T-helper 2 cell treated with Interferon-gamma antibody and Interleukin-4, amounts not matched to agents 5 μg/mL and 100 μg/mL, for 36 hours (primary cell): ENCODE data around the gene LNPEP.

ENCODE experiments used
- DNase-seq: peaks from one replicate; pipeline ENCODE4 v3.0.0; 2021; ENCODE audit warnings: low spot score
- H3K27ac Mint-ChIP-seq: one replicate; pipeline ENCODE4 v1.8.0; 2021; ENCODE audit warnings: mild to moderate bottlenecking, mixed read lengths
- H3K27me3 Mint-ChIP-seq: one replicate; pipeline ENCODE4 v1.8.0; 2021; ENCODE audit warnings: low read depth, mixed read lengths
- H3K36me3 Mint-ChIP-seq: one replicate; pipeline ENCODE4 v1.8.0; 2021; ENCODE audit warnings: low read depth, mixed read lengths
- H3K4me1 Mint-ChIP-seq: one replicate; pipeline ENCODE4 v1.8.0; 2021; ENCODE audit warnings: low read depth, mixed read lengths
- H3K4me3 Mint-ChIP-seq: one replicate; pipeline ENCODE4 v1.8.0; 2022; ENCODE audit warnings: mild to moderate bottlenecking, moderate library complexity, mixed read lengths
- H3K9me3 Mint-ChIP-seq: one replicate; pipeline ENCODE4 v1.8.0; 2021; ENCODE audit warnings: mixed read lengths

Gene LNPEP

GRCh38 chr5:96984506-96985192 lies 48.8 kb downstream of the LNPEP start:
- H3K36me3 Mint-ChIP-seq, result peaks cover 64% of the 10 kb centered on the region
- H3K4me3 Mint-ChIP-seq, result no peak overlapping the region
- no peaks in the 10 kb centered on the region for H3K9me3 Mint-ChIP-seq
- no peak overlapping the region for H3K27ac Mint-ChIP-seq
- no peak for DNase-seq
- peaks cover 32% of the 10 kb centered on the region for H3K4me1 Mint-ChIP-seq
- no peaks in the 10 kb centered on the region for H3K27me3 Mint-ChIP-seq

- H3K27ac Mint-ChIP-seq, result peak overlapping the region; percentile 47
- H3K4me1 Mint-ChIP-seq, result peaks cover 35% of the 10 kb centered on the region
Measured at GRCh38 chr5:96986450-96986849, 50.6 kb downstream of the LNPEP start.

GRCh38 chr5:96990102-96990501 lies 54.2 kb downstream of the LNPEP start:
- Mint-ChIP-seq H3K27me3 (no peaks in the 10 kb centered on the region), H3K9me3 (peaks cover 8% of the 10 kb centered on the region), H3K4me3 (no peak overlapping the region), H3K36me3 (peaks cover 78% of the 10 kb centered on the region), H3K4me1 (peaks cover 35% of the 10 kb centered on the region), H3K27ac (no peak overlapping the region)
- no peak for DNase-seq

More at GRCh38 chr5:96986450-96986849, 50.6 kb downstream of the LNPEP start:
- no peak overlapping the region for H3K4me3 Mint-ChIP-seq
- H3K36me3 Mint-ChIP-seq, result peaks cover 68% of the 10 kb centered on the region
- DNase-seq, result no peak
- H3K27me3 Mint-ChIP-seq, result no peaks in the 10 kb centered on the region
- H3K9me3 Mint-ChIP-seq, result peaks cover 5% of the 10 kb centered on the region

GRCh38 chr5:96991708-96992107 lies 55.8 kb downstream of the LNPEP start:
- Mint-ChIP-seq H3K4me1 (peaks cover 30% of the 10 kb centered on the region), H3K27ac (peak overlapping the region; percentile 62), H3K36me3 (peaks cover 72% of the 10 kb centered on the region), H3K9me3 (peaks cover 8% of the 10 kb centered on the region), H3K27me3 (no peaks in the 10 kb centered on the region), H3K4me3 (no peak overlapping the region)
- no peak for DNase-seq

GRCh38 chr5:96993760-96994159 lies 57.9 kb downstream of the LNPEP start:
- Mint-ChIP-seq H3K4me1 (peaks cover 33% of the 10 kb centered on the region), H3K9me3 (peaks cover 8% of the 10 kb centered on the region), H3K4me3 (no peak overlapping the region), H3K36me3 (peaks cover 70% of the 10 kb centered on the region), H3K27ac (no peak overlapping the region), H3K27me3 (no peaks in the 10 kb centered on the region)
- DNase-seq, result no peak

GRCh38 chr5:96994493-96994892 lies 58.6 kb downstream of the LNPEP start:
- peaks cover 73% of the 10 kb centered on the region for H3K36me3 Mint-ChIP-seq
- no peak overlapping the region for H3K4me3 Mint-ChIP-seq
- H3K27ac Mint-ChIP-seq, result no peak overlapping the region
- peaks cover 8% of the 10 kb centered on the region for H3K9me3 Mint-ChIP-seq
- peaks cover 36% of the 10 kb centered on the region for H3K4me1 Mint-ChIP-seq
- no peak for DNase-seq
- no peaks in the 10 kb centered on the region for H3K27me3 Mint-ChIP-seq

DNA sequence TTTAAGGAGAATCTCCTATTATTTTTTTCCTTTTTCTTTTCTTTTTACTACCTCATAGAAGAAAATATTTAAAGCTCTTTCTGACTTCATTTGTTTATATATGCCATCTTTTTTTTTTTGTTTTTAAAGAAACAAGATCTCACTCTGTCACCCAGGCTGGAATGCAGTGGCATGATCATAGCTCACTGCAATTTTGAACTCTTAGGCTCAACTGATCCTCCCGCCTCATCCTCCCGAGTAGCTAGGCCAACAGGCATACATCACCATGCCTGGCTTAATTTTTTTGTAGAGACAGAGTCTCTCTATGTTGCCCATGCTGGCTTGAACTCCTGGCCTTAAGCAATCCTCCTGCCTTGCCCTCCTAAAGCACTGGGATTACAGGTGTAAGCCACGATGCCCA lies 59.5 kb downstream of the LNPEP start:
- Mint-ChIP-seq H3K27ac (no peak overlapping the region), H3K4me3 (no peak overlapping the region), H3K36me3 (peaks cover 64% of the 10 kb centered on the region), H3K4me1 (peaks cover 34% of the 10 kb centered on the region), H3K27me3 (no peaks in the 10 kb centered on the region), H3K9me3 (peaks cover 8% of the 10 kb centered on the region)
- no peak for DNase-seq

- Mint-ChIP-seq H3K4me3 (no peak overlapping the region), H3K4me1 (peaks cover 30% of the 10 kb centered on the region), H3K27ac (no peak overlapping the region), H3K36me3 (peaks cover 44% of the 10 kb centered on the region), H3K27me3 (no peaks in the 10 kb centered on the region), H3K9me3 (no peaks in the 10 kb centered on the region)
- no peak for DNase-seq
Measured at GRCh38 chr5:96997265-96997859, 61.5 kb downstream of the LNPEP start.

- no peak for DNase-seq
- H3K27me3 Mint-ChIP-seq, result no peaks in the 10 kb centered on the region
- peaks cover 33% of the 10 kb centered on the region for H3K36me3 Mint-ChIP-seq
- H3K4me1 Mint-ChIP-seq, result peaks cover 28% of the 10 kb centered on the region
- no peaks in the 10 kb centered on the region for H3K9me3 Mint-ChIP-seq
- H3K27ac Mint-ChIP-seq, result no peak overlapping the region
- H3K4me3 Mint-ChIP-seq, result no peak overlapping the region
Measured at GRCh38 chr5:96999856-97000255, 64.0 kb downstream of the LNPEP start.

DNA sequence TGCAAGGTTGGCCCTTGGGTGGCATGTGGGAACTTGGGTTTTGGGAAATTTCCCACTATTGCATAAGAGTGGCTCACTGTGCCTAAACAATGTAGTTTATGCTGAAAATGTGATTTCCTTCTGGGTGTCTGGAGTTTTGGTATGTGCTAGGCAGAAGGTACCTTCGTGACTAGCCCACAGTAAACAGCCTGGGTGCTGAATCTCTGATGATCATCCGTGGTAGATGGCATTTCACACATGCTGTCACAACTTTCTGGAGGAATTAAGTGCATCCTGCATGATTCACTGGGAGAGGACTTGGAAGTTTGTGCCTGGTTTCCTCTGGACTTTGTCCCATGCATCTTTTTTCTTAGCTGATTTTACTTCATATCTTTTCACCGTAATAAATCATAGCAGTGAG lies 64.5 kb downstream of the LNPEP start:
- DNase-seq, result no peak

GRCh38 chr5:97002983-97003382 lies 67.1 kb downstream of the LNPEP start:
- Mint-ChIP-seq H3K27me3 (no peaks in the 10 kb centered on the region), H3K4me3 (no peak overlapping the region)

More for the DNA sequence above, 64.5 kb downstream of the LNPEP start:
- Mint-ChIP-seq H3K27me3 (no peaks in the 10 kb centered on the region), H3K4me1 (peaks cover 30% of the 10 kb centered on the region), H3K9me3 (no peaks in the 10 kb centered on the region), H3K36me3 (peaks cover 32% of the 10 kb centered on the region), H3K4me3 (no peak overlapping the region), H3K27ac (no peak overlapping the region)

GRCh38 chr5:97004423-97005060 lies 68.7 kb downstream of the LNPEP start:
- H3K4me3 Mint-ChIP-seq, result peak overlapping the region; percentile 22
- H3K4me1 Mint-ChIP-seq, result peaks cover 27% of the 10 kb centered on the region
- peaks cover 34% of the 10 kb centered on the region for H3K36me3 Mint-ChIP-seq
- H3K27me3 Mint-ChIP-seq, result no peaks in the 10 kb centered on the region
- DNase-seq, result no peak
- peak overlapping the region; percentile 74 for H3K27ac Mint-ChIP-seq
- no peaks in the 10 kb centered on the region for H3K9me3 Mint-ChIP-seq

More at GRCh38 chr5:97002983-97003382, 67.1 kb downstream of the LNPEP start:
- Mint-ChIP-seq H3K27ac (no peak overlapping the region), H3K36me3 (peaks cover 38% of the 10 kb centered on the region), H3K9me3 (no peaks in the 10 kb centered on the region), H3K4me1 (peaks cover 30% of the 10 kb centered on the region)
- DNase-seq, result no peak

DNA sequence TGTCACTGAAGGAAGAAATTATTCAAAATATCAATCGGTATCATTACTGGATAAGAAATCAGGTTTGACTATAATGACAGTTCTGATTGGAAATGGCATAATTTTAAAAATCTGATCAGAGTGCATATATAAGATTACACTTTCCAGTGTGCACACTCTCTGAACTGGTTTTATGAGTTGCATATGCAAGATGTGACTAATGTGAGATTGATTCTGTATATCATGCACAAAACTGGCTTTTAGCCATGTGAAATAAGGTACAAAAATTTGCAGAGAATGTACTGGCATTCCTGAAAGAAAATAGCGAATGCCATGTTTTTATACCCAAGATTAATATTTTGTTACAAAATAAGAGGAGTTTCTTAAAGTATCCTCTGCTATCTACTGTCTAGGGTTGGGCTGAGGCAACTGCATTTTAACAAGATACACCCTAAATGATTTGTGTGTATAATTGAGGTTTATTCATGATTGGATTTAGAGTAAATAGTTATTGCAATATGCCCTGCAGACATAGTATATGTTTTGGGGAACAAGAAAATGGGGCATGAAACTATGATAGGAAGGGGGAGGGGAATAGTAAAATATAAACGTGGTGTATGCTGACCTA lies 70.7 kb downstream of the LNPEP start:
- Mint-ChIP-seq H3K4me1 (peaks cover 31% of the 10 kb centered on the region), H3K4me3 (no peak overlapping the region), H3K9me3 (no peaks in the 10 kb centered on the region), H3K27me3 (no peaks in the 10 kb centered on the region), H3K27ac (no peak overlapping the region), H3K36me3 (peaks cover 46% of the 10 kb centered on the region)
- no peak for DNase-seq
